B cell (primary cell): ENCODE results near the gene PLEKHM3. TPM values are rescaled to one million over a fixed set of nuclear protein-coding genes. Genes with fewer than 3 reads are reported as not detected.

Experiments used
- ATAC-seq: fragments of 200-7000 bp; cut with Tn5 transposase; one replicate; pipeline ENCODE4 v1.10.0; 2021; ENCODE audit warnings: low read depth, mild to moderate bottlenecking, moderate number of reproducible peaks, moderate library complexity
- CTCF ChIA-PET: fragments of 350-600 bp; sonication (Branson Sonifier 250); formaldehyde crosslinking; loops from one replicate; lab custom pipeline; 2021; ENCODE audit warnings: antibody characterized with exemption, inconsistent platforms; lab: Charles Lee
- POLR2A ChIA-PET: fragments of 350-600 bp; sonication (Branson Sonifier 250); formaldehyde crosslinking; loops from one replicate; lab custom pipeline; 2021; ENCODE audit warnings: antibody characterized with exemption; lab: Charles Lee
- DNase-seq: peaks from one replicate; pipeline ENCODE4 v3.0.0; 2013
- H2AFZ ChIP-seq: 2 replicates; pipeline ENCODE4 v1.6.1; 2012; ENCODE audit warnings: mild to moderate bottlenecking, low read depth, low read length; ENCODE audit not compliant: insufficient read depth, poor library complexity, severe bottlenecking
- H3K27ac ChIP-seq, 2 donors: 1 replicate in 1 of 2; 2 replicates in 1 of 2; pipeline ENCODE4 v1.5.1; 2012 to 2013; ENCODE audit warnings: low read length in 2 of 2, mild to moderate bottlenecking in 2 of 2, moderate library complexity in 1 of 2
- H3K27me3 ChIP-seq, 4 experiments: fragments of 200-600 bp in 1 of 4; sonication (generic) in 1 of 4; replicated peaks in 1 of 4; 1 replicate in 2 of 4; 2 replicates in 2 of 4; pipeline versions ENCODE4 v1.6.1 to v1.7.0; 2013 to 2016; ENCODE audit warnings: low read length in 3 of 4, mild to moderate bottlenecking in 2 of 4, mixed read lengths in 1 of 4, moderate library complexity in 1 of 4; ENCODE audit not compliant: insufficient read depth in 4 of 4, control insufficient read depth in 3 of 4; ENCODE audit errors: control extremely low read depth in 1 of 4
- H3K36me3 ChIP-seq, 2 experiments: replicated peaks in 1 of 2; 1 replicate in 1 of 2; 2 replicates in 1 of 2; pipeline versions ENCODE4 v1.6.1 to v1.7.1; 2013; ENCODE audit warnings: low read length in 1 of 2; ENCODE audit not compliant: insufficient read depth in 2 of 2, control insufficient read depth in 1 of 2; ENCODE audit errors: control extremely low read depth in 1 of 2, extremely low read depth in 1 of 2
- H3K4me1 ChIP-seq, 2 donors: fragments of 200-600 bp in 1 of 2; sonication (generic) in 1 of 2; 1 replicate in 1 of 2; 2 replicates in 1 of 2; pipeline versions ENCODE4 v1.5.1 to v1.6.1; 2013 to 2017; ENCODE audit warnings: low read length in 2 of 2; ENCODE audit not compliant: control insufficient read depth in 2 of 2, insufficient read depth in 2 of 2
- H3K4me2 ChIP-seq: replicated peaks from 2 replicates; pipeline ENCODE3; 2012; ENCODE audit warnings: mild to moderate bottlenecking, low read depth, low read length; ENCODE audit not compliant: poor library complexity, severe bottlenecking
- H3K4me3 ChIP-seq, 5 experiments: fragments of 200-600 bp in 1 of 5; sonication (generic) in 1 of 5; 1 replicate in 3 of 5; 2 replicates in 2 of 5; pipeline versions ENCODE4 v1.5.1 to v1.7.0; 2011 to 2016; ENCODE audit warnings: low read length in 4 of 5, mild to moderate bottlenecking in 4 of 5, low read depth in 2 of 5, control low read depth in 1 of 5, moderate library complexity in 1 of 5; ENCODE audit not compliant: insufficient read depth in 1 of 5; ENCODE audit errors: control extremely low read depth in 1 of 5, extremely low read depth in 1 of 5
- H3K79me2 ChIP-seq: fragments of 200-600 bp; sonication (generic); one replicate; pipeline ENCODE4 v1.6.0; 2016; ENCODE audit warnings: low read length; ENCODE audit not compliant: control insufficient read depth, insufficient read depth
- H3K9ac ChIP-seq: fragments of 200-600 bp; sonication (generic); 2 replicates; pipeline ENCODE4 v1.6.1; 2017; ENCODE audit warnings: mild to moderate bottlenecking, low read length, moderate library complexity
- H3K9me3 ChIP-seq, 3 donors: one replicate each; pipeline versions ENCODE4 v1.6.1 to v1.7.1; 2013; ENCODE audit warnings: low read length in 2 of 3; ENCODE audit not compliant: control insufficient read depth in 2 of 3, insufficient read depth in 1 of 3; ENCODE audit errors: control extremely low read depth in 1 of 3
- H4K20me1 ChIP-seq: 2 replicates; pipeline ENCODE4 v1.6.0; 2012; ENCODE audit warnings: mild to moderate bottlenecking, low read length; ENCODE audit not compliant: insufficient read depth, control insufficient read depth, poor library complexity, severe bottlenecking
- H3K27ac Mint-ChIP-seq: one replicate; pipeline ENCODE4 v1.8.0; 2021; ENCODE audit warnings: mixed read lengths
- H3K27me3 Mint-ChIP-seq: one replicate; pipeline ENCODE4 v1.8.0; 2021; ENCODE audit warnings: mixed read lengths
- H3K4me1 Mint-ChIP-seq: one replicate; pipeline ENCODE4 v1.8.0; 2021; ENCODE audit warnings: mixed read lengths
- H3K4me3 Mint-ChIP-seq: one replicate; pipeline ENCODE4 v1.8.0; 2021; ENCODE audit warnings: mixed read lengths
- H3K9me3 Mint-ChIP-seq: one replicate; pipeline ENCODE4 v1.8.0; 2022; ENCODE audit warnings: mixed read lengths; ENCODE audit not compliant: insufficient read depth
- CTCF ChIP-seq: fragments of 200-600 bp; IDR thresholded peaks from one replicate; pipeline ENCODE4 v1.8.0; 2022; ENCODE audit warnings: antibody characterized with exemption, mild to moderate bottlenecking
- EZH2 ChIP-seq: IDR thresholded peaks from 2 replicates; pipeline ENCODE4 v1.6.1; 2012; ENCODE audit warnings: borderline replicate concordance, low read depth, mild to moderate bottlenecking, moderate library complexity, low read length; ENCODE audit not compliant: insufficient read depth, poor library complexity, severe bottlenecking
- WGBS: methylation state at CpG from one replicate; pipeline ENCODE4 v1.1.5; 2013; ENCODE audit warnings: missing lambda C conversion rate; ENCODE audit not compliant: insufficient coverage; 5-methylcytosine and 5-hydroxymethylcytosine counted together
- intact Hi-C: fragments of 100-400 bp; cut with micrococcal nuclease; formaldehyde crosslinking; loops from one replicate; pipeline ENCODE4 v1.10.0; 2022
- polyA plus RNA-seq: library from polyadenylated mRNA; depleted of rRNA; stranded (reverse); fragments of >200 nt; gene quantifications from 2 replicates; pipeline ENCODE4 v1.2.3, GENCODE V29; 2012
- total RNA-seq, 2 donors: library from RNA; stranded (reverse); fragments of 120-200 nt in 1 of 2; gene quantifications; 1 replicate in 1 of 2; 2 replicates in 1 of 2; pipeline versions ENCODE4 v1.2.3 to v1.2.4, GENCODE V29; 2013 to 2022

Gene PLEKHM3
- total and polyA plus RNA-seq, 2 donors (not counting 1 experiment from before 2014, with no cell fraction given): 4.0 to 17.7 TPM

GRCh38 chr2:207830778-207831438, 194.4 kb downstream of the PLEKHM3 start:
- intact Hi-C loops: no loop called here
- Histone ChIP-seq H2AFZ (no peak overlapping the region), H3K27ac (no peak overlapping the region), H4K20me1 (no peaks in the 10 kb centered on the region), H3K4me1 (no peaks in the 10 kb centered on the region), H3K79me2 (no peaks in the 10 kb centered on the region), H3K27me3 (no peaks in the 10 kb centered on the region), H3K9ac (no peak overlapping the region), H3K4me2 (no peak overlapping the region), H3K4me3 (no peak overlapping the region), H3K36me3 (peaks cover 2 to 9% of the 10 kb centered on the region in 2 experiments), H3K9me3 (no peaks in the 10 kb centered on the region)
- DNase-seq (no peak), ATAC-seq (no peak)
- Mint-ChIP-seq H3K27me3 (no peaks in the 10 kb centered on the region), H3K9me3 (no peaks in the 10 kb centered on the region), H3K4me3 (no peak overlapping the region), H3K4me1 (no peaks in the 10 kb centered on the region), H3K27ac (no peak overlapping the region)
- ChIA-PET POLR2A (no interaction called here), CTCF (no interaction called here)
- no peak for TF ChIP-seq EZH2
- TF ChIP-seq CTCF: no peak
- 98% methylated on average over 12 of the region's 15 CpGs for WGBS

GRCh38 chr2:207828361-207829057, 196.8 kb downstream of the PLEKHM3 start:
- 94% methylated on average over 6 of the region's 12 CpGs for whole genome bisulfite sequencing
- CTCF ChIA-PET: no interaction called here
- H3K4me3 Mint-ChIP-seq: no peak overlapping the region
- DNase-seq (no peak), ATAC-seq (no peak)
- Histone ChIP-seq H3K79me2 (no peaks in the 10 kb centered on the region), H3K4me2 (no peak overlapping the region), H2AFZ (no peak overlapping the region), H3K9ac (no peak overlapping the region), H3K9me3 (no peaks in the 10 kb centered on the region), H3K27me3 (no peaks in the 10 kb centered on the region), H3K4me3 (no peak overlapping the region), H4K20me1 (no peaks in the 10 kb centered on the region), H3K4me1 (no peaks in the 10 kb centered on the region), H3K36me3 (peaks cover 4 to 12% of the 10 kb centered on the region in 2 experiments), H3K27ac (no peak overlapping the region)
- no peaks in the 10 kb centered on the region for H3K4me1 Mint-ChIP-seq
- TF ChIP-seq CTCF (no peak), EZH2 (no peak)
- no peaks in the 10 kb centered on the region for H3K27me3 Mint-ChIP-seq
- no peak overlapping the region for H3K27ac Mint-ChIP-seq
- intact Hi-C loops: no loop called here
- H3K9me3 Mint-ChIP-seq: no peaks in the 10 kb centered on the region
- POLR2A ChIA-PET: no interaction called here
